Activated naive CD8-positive, alpha-beta T cell treated with anti-CD3 and anti-CD28 coated beads, Interleukin-2, amount 10 ng/mL, durations not matched to agents 7 days and 5 days (primary cell): ENCODE data around the gene PSMA7. TPM values are rescaled to one million over a fixed set of nuclear protein-coding genes. Genes with fewer than 3 reads are reported as not detected.

Experiments
- ATAC-seq: fragments of 150-1000 bp; cut with Tn5 transposase; one replicate; pipeline ENCODE4 v1.10.0; 2021; ENCODE audit warnings: low read depth, moderate library complexity
- POLR2A ChIA-PET: fragments of 350-600 bp; sonication (Branson Sonifier 250); formaldehyde crosslinking; loops from one replicate; lab custom pipeline; 2021; ENCODE audit warnings: antibody characterized with exemption; lab: Charles Lee
- DNase-seq: peaks from one replicate; pipeline ENCODE4 v3.0.0; 2021
- H3K27ac Mint-ChIP-seq: one replicate; pipeline ENCODE4 v1.8.0; 2022; ENCODE audit warnings: mild to moderate bottlenecking, mixed read lengths
- H3K27me3 Mint-ChIP-seq: one replicate; pipeline ENCODE4 v1.8.0; 2022; ENCODE audit warnings: mild to moderate bottlenecking, moderate library complexity, mixed read lengths
- H3K36me3 Mint-ChIP-seq: one replicate; pipeline ENCODE4 v1.8.0; 2021; ENCODE audit warnings: mild to moderate bottlenecking, mixed read lengths
- H3K4me1 Mint-ChIP-seq: one replicate; pipeline ENCODE4 v1.8.0; 2021; ENCODE audit warnings: mixed read lengths
- H3K4me3 Mint-ChIP-seq: one replicate; pipeline ENCODE4 v1.8.0; 2022; ENCODE audit warnings: mild to moderate bottlenecking, moderate library complexity, mixed read lengths
- H3K9me3 Mint-ChIP-seq: one replicate; pipeline ENCODE4 v1.8.0; 2021; ENCODE audit warnings: mixed read lengths
- total RNA-seq, 2 experiments: library from RNA; stranded (reverse); gene quantifications; one replicate each; pipeline ENCODE4 v1.2.3, GENCODE V29; 2021

Gene PSMA7
- total RNA-seq, 2 experiments from 2014 or later: 219 to 236 TPM

- ATAC-seq (no peak), DNase-seq (no peak)
- Mint-ChIP-seq H3K36me3 (no peaks in the 10 kb centered on the region), H3K27me3 (peaks cover 5% of the 10 kb centered on the region), H3K27ac (no peak overlapping the region), H3K4me3 (no peak overlapping the region), H3K9me3 (peaks cover 2% of the 10 kb centered on the region), H3K4me1 (no peaks in the 10 kb centered on the region)
- POLR2A ChIA-PET: no interaction called here
These were observed 56.0 kb downstream of the PSMA7 start for GRCh38 chr20:62087227-62087626.

Other genes starting within 250 kb of the PSMA7 start
- 10 to 100 TPM; 22.6 to 23.8 TPM for gene TAF4, start 77.5 kb downstream of the PSMA7 start, total RNA-seq
- 10 to 100 TPM; 45.1 to 45.5 TPM for gene LSM14B, start 20.9 kb downstream of the PSMA7 start, total RNA-seq
- gene SS18L1, start 375 bp upstream of the PSMA7 start, total RNA-seq: 10 to 100 TPM; 21.0 to 23.3 TPM
- gene MTG2, start 39.6 kb upstream of the PSMA7 start, total RNA-seq: 10 to 100 TPM; 34.9 to 39.5 TPM
- not detected for gene HRH3, start 76.9 kb upstream of the PSMA7 start, total RNA-seq
- gene OSBPL2, start 95.1 kb upstream of the PSMA7 start, total RNA-seq: 10 to 100 TPM; 47.2 to 49.5 TPM
- 10 to 100 TPM; 72.4 to 74.6 TPM for gene ADRM1, start 159.6 kb upstream of the PSMA7 start, total RNA-seq
- gene LAMA5, start 223.9 kb upstream of the PSMA7 start, total RNA-seq: under 1 TPM; 0.54 to 0.80 TPM
- gene RPS21, start 243.7 kb upstream of the PSMA7 start, total RNA-seq: 1,000 to 10,000 TPM; 2,045 to 2,157 TPM